NCI-H510A treated with DMSO at 0.1 percent for 48 hours (cell line): ENCODE results near the gene PGBD5.

Source experiments
- DNase-seq: peaks from one replicate; lab custom pipeline; 2025; lab: John Stamatoyannopoulos, UW

PGBD5 gene

GRCh38 chr1:230322421-230322756 is 103.7 kb downstream of the PGBD5 start:
- no peak for DNase-seq

GRCh38 chr1:230321741-230322420 is 104.3 kb downstream of the PGBD5 start:
- no peak for DNase-seq

DNA sequence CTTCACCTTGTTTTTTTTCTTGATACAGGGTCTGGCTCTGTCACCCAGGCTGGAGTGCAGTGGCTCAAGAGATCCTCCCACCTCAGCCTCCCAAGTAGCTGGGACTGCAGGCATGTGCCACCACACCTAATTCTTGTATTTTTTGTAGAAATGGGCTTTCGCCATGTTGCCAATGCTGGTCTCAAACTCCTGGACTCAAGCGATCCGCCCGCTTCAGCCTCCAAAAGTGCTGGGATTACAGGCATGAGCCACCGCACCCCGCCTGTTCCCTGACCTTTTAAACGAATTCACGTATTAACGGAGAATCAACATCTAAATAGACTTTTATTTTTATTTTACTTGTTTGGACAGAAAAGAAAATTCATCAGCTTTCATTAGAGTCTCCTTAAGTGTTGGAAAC is 104.8 kb downstream of the PGBD5 start:
- DNase-seq = no peak

GRCh38 chr1:230320804-230321203 is 105.3 kb downstream of the PGBD5 start:
- DNase-seq = no peak

DNA sequence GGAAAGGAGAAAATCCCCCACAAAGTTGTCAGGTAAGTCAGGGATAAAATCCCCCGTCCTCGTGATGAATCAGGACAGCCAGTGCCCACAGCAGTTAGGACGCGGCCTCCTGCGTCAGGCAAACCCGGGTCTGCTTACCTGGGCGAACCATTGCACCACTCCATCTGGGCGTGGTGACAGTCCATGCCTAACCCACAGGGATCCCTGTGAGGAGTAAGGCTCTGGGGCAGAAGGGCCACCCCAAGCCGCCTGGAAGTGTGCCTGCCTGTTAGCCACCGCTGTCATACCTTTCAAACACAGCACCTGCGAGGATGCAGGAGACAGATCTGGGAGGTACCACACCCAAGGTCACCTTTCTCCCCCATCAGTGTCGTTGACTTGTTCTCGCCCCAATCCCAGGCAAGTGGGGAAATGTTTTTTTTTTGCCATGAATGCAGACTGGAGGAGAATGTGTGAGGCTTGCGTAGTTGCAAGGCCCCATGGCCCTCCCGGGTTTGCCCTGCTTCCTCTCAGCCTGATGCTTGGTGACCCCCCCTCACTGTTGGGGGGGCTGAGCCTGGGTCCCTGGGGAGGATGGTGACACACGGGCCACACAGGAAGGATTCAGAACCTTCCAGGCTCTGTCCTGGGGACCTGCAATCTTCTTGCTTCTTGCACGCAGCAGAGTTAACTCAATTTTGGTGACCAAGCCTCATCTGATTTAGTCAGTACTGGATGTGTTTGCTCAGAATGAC is 107.0 kb downstream of the PGBD5 start:
- DNase-seq = no peak

DNA sequence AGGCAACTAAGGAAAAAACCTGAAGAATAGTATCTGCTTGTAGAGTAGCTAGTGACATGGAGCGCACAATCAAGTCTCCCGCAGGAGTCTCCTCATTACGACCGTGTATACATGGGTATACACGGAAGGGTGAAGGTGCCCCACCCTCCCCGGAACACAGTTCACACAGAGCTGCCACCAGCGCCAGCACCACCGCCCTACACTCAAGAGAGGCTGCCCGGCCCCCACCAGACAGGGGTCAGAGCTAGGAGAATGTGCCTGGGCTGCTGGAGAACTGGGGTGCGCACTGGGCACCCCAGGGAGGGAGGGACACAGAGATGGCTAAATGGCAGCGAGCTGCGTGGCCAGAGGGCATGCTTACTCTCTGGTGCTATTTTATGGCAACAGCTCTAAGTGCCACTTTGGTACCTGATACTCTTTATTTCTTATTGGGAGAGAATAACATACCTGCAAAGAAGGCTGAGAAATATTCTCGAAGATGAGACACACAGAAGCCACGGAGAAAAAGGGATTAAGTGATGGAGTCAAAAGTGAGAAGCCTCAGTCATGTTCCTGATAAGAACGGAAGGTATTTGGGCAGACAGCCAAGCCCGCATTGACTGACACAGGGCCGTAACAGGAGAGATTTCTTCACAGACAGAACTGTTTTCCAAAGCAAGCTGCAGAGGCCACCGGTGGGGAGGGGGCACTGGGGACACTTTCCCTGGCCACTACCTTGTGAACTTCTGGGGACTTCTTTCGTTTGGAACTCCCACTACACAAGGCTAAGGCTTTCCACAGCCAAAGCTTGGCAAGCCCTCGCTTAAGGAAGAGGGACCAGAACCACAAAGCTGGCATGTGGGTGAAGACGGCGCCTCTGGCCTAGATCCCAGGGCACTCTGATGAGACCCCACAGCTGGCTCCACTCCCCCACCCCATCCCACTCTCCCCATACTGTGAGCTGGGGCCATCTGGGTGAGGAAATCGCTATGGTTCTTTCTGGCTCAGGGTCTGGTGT is 108.0 kb downstream of the PGBD5 start:
- no peak for DNase-seq

- no peak for DNase-seq
These were observed 109.0 kb downstream of the PGBD5 start for GRCh38 chr1:230316864-230317745.

GRCh38 chr1:230315099-230315498 is 111.0 kb downstream of the PGBD5 start:
- DNase-seq = no peak

- no peak for DNase-seq
These were observed 112.0 kb downstream of the PGBD5 start for GRCh38 chr1:230314142-230314470.

- DNase-seq = no peak
These were observed 112.5 kb downstream of the PGBD5 start for GRCh38 chr1:230313453-230314141.

- DNase-seq = no peak
These were observed 113.5 kb downstream of the PGBD5 start for GRCh38 chr1:230312676-230313075.

GRCh38 chr1:230310381-230311163 is 115.6 kb downstream of the PGBD5 start:
- peak; percentile 79 for DNase-seq

DNA sequence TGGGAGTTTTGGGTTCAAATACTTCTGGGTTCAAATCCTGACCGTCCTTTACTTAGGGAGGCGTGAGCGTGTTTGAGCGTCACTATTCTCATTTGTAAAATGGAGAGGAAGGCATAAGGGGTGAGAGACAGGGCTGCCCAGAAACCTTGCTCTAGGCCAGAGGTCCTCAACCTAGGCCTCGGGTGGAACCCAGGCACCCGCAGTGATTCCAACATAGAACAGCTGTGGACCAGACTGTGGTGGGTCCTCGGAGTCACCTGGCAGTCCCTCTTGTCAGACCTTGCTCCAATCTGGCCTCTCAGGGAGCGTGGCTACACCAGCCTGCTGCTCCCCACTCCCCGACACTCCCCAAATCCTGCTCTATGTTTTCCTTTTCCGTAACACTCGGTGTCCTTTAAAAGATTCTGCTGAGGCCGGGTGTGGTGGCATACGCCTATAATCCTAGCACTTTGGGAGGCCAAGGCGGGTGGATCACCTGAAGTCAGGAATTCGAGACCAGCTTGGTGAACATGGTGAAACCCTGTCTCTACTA is 116.4 kb downstream of the PGBD5 start:
- no peak for DNase-seq

GRCh38 chr1:230308821-230309220 is 117.3 kb downstream of the PGBD5 start:
- DNase-seq = no peak

DNA sequence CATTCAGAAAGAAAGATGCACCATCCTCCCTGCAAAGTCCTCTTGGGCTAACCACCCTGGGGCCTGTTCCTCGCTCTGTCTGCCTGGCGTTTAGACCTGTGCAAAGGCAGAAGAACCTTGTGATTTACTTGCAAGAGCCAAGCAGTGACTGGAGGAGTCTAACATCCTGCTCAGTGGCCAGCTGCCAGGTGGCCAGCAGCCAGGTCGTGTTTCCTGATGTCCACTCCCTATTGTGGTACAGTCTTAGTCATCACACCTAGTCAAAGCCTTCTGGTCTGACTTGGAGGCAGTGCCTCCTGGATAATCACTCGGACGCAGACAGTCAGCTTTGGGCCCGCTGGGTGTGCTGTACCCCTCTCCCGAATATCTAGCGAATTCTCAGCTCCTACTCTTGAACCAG is 118.1 kb downstream of the PGBD5 start:
- no peak for DNase-seq

GRCh38 chr1:230307213-230307612 is 118.9 kb downstream of the PGBD5 start:
- DNase-seq = no peak

GRCh38 chr1:230306169-230306568 is 120.0 kb downstream of the PGBD5 start:
- no peak for DNase-seq

- DNase-seq = peak; percentile 62
These were observed 122.3 kb downstream of the PGBD5 start for GRCh38 chr1:230303822-230304221.

GRCh38 chr1:230303069-230303468 is 123.1 kb downstream of the PGBD5 start:
- no peak for DNase-seq

DNA sequence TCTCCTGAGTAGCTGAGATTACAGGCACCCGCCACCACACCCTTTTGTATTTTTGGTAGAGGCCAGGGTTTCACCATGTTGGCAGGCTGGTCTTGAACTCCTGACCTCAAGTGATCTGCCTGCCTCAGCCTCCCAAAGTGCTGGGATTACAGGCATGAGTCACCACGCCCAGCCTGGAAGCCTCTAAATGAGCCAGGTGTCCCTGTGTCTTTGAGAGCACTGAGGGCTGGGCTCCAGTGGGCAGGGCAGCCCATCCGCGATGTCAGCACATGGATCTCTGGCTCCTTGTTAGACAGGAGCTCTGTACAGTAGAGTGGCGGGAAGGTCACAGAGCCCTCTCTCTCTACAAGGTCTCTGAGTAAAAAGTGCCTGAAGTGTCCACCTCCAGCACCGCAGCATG is 124.3 kb downstream of the PGBD5 start:
- peak; percentile 20 for DNase-seq
